ENCODE data around the gene GABBR2. TPM values are rescaled to one million over a fixed set of nuclear protein-coding genes. Genes with fewer than 3 reads are reported as not detected.

GABBR2 gene
- total and polyA plus RNA-seq, 2 of the 8 experiments (the other 6 are each of a cell fraction or from before 2014, with no cell fraction given) = 0.50 to 1.2 TPM

DNA sequence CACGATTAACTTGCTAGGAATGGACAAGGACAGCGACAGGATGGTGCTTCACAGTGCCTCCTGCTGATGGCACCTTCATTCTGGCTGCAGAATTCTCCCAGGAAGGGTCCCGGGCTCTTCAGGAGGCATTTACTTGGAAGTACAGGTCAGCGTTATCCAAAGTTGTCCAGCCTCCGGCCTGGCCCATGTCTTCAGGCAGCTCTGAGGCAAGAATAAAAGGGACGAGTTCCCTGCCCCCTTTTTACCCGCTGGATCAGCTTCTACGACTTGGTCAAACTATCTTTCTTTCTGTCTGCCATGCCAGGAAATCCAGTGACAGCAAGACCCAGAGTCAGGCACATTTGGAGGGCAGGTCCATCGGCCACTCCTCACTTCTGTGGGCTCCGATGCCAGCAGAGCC lies 23.4 kb upstream of the GABBR2 start:
- DNase-seq (ENCODE audit: low read depth in 1 of 2, low spot score in 2 of 2) (no peak), FAIRE-seq (no peak)
- no peaks in the 10 kb centered on the region for H3K79me1 ChIP-seq (ENCODE audit: low read depth, low read length)
- no peak overlapping the region for H3K9ac ChIP-seq (replicated peaks in 1 of 4; ENCODE audit: extremely low read depth in 1 of 4, low read depth in 3 of 4, low read length in 3 of 4)
- H4K91ac ChIP-seq (replicated peaks; ENCODE audit: insufficient read length, low read length) = no peak overlapping the region
- no peaks in the 10 kb centered on the region; a peak in 1 of 7 replicates for H3K27me3 ChIP-seq (replicated peaks in 1 of 4; ENCODE audit: control insufficient read depth in 3 of 4, extremely low read depth in 1 of 4, insufficient read depth in 3 of 4, low read length in 3 of 4)
- no peak overlapping the region for H3K14ac ChIP-seq (ENCODE audit: insufficient read length)
- no peak overlapping the region for H2BK120ac ChIP-seq (replicated peaks; ENCODE audit: low read depth, low read length)
- no peak overlapping the region for H3K4me2 ChIP-seq (ENCODE audit: insufficient read depth in 1 of 2, low read depth in 2 of 2, low read length in 2 of 2)
- no peak overlapping the region for H3K27ac ChIP-seq (ENCODE audit: low read depth, low read length)
- H3K9me3 ChIP-seq (ENCODE audit: insufficient read depth in 2 of 2, low read depth in 1 of 2, low read length in 1 of 2) = no peaks in the 10 kb centered on the region
- H3K4ac ChIP-seq (replicated peaks; ENCODE audit: insufficient read length, low read depth, low read length) = no peak overlapping the region
- ChIA-PET POLR2A (ENCODE audit: partially characterized antibody) (no interaction called here), CTCF (ENCODE audit: partially characterized antibody) (interaction anchor here (0.8 to 2.6 kb wide), 3 partner anchors 44 to 417 kb away, joined by 3 to 10 read pairs (median 6); no protein-coding TSS in a partner anchor)
- H2AK5ac ChIP-seq (ENCODE audit: low read depth, low read length) = no peak overlapping the region
- H4K20me1 ChIP-seq (replicated peaks in 1 of 2; ENCODE audit: control insufficient read depth in 1 of 2, insufficient read depth in 2 of 2, low read length in 2 of 2) = no peaks in the 10 kb centered on the region
- no peak overlapping the region for H3K56ac ChIP-seq (replicated peaks; ENCODE audit: insufficient read length, low read depth, low read length)
- no peak overlapping the region for H2BK5ac ChIP-seq (ENCODE audit: low read depth, low read length)
- no peak overlapping the region for H2BK20ac ChIP-seq (ENCODE audit: low read length)
- H2AFZ ChIP-seq (ENCODE audit: low read length) = no peak overlapping the region
- no peak overlapping the region for H3K18ac ChIP-seq (ENCODE audit: extremely low read depth, low read length)
- no peak overlapping the region for H4K5ac ChIP-seq (ENCODE audit: insufficient read length, low read depth, low read length)
- H2BK12ac ChIP-seq (ENCODE audit: low read depth, low read length) = no peak overlapping the region
- TF ChIP-seq KDM5A (IDR thresholded peaks at IDR 0.05; ENCODE audit: low read length) (no peak), SP2 (IDR thresholded peaks at IDR 0.05; ENCODE audit: low read length) (no peak), RFX5 (IDR thresholded peaks at IDR 0.05; ENCODE audit: borderline replicate concordance, low read depth, low read length) (no peak), RXRA (IDR thresholded peaks at IDR 0.05; ENCODE audit: insufficient read depth, low read depth, low read length) (no peak), SP1 (IDR thresholded peaks at IDR 0.05; ENCODE audit: low read depth, low read length) (no peak), TBP (IDR thresholded peaks at IDR 0.05; ENCODE audit: low read depth, low read length) (no peak), KDM4A (IDR thresholded peaks at IDR 0.05; ENCODE audit: low read depth, low read length, severe bottlenecking) (no peak), PHF8 (conservative IDR thresholded peaks at IDR 0.05; ENCODE audit: low read depth, low read length) (no peak), BCL11A (IDR thresholded peaks at IDR 0.05; ENCODE audit: low read depth in 2 of 2, low read length in 2 of 2) (no peak), MAX (IDR thresholded peaks at IDR 0.05) (no peak), ATF3 (IDR thresholded peaks at IDR 0.05; ENCODE audit: insufficient read depth, low read depth, low read length) (no peak)
- no peaks in the 10 kb centered on the region for H3K79me2 ChIP-seq (ENCODE audit: control insufficient read depth in 1 of 2, insufficient read depth in 2 of 2, low read length in 2 of 2)
- 86% methylated on average over 10 of the region's 10 CpGs; no CpG with 5 or more reads in 1 of the 2 experiments for WGBS, 2 experiments (ENCODE audit: extremely low coverage in 1 of 2, insufficient coverage in 1 of 2, insufficient read length in 1 of 2, insufficient replicate concordance in 2 of 2, low coverage in 1 of 2, low lambda C conversion rate in 2 of 2, missing lambda C conversion rate in 1 of 2)
- H3K23ac ChIP-seq (ENCODE audit: insufficient read length) = no peak overlapping the region
- peaks cover 0 to 3% (median 0%) of the 10 kb centered on the region in 4 experiments; a peak in 2 of 7 replicates for H3K4me1 ChIP-seq (replicated peaks in 1 of 4; ENCODE audit: control insufficient read depth in 3 of 4, insufficient read depth in 4 of 4, low read length in 3 of 4)
- H3K36me3 ChIP-seq (ENCODE audit: control insufficient read depth in 2 of 4, insufficient read depth in 4 of 4, low read length in 3 of 4) = peaks cover 3 to 30% (median 8%) of the 10 kb centered on the region in 4 experiments; a peak in 6 of 8 replicates
- no peak overlapping the region for H4K8ac ChIP-seq (ENCODE audit: extremely low read depth, insufficient read depth, low read length)
- no peak overlapping the region for H3K4me3 ChIP-seq (ENCODE audit: extremely low read depth in 1 of 4, insufficient read depth in 2 of 4, low read depth in 3 of 4, low read length in 4 of 4)
- H2BK15ac ChIP-seq (ENCODE audit: low read length) = no peak overlapping the region
- H3K23me2 ChIP-seq (ENCODE audit: low read depth, low read length) = no peaks in the 10 kb centered on the region

All from H1 (cell line).